ENCODE results near the gene NOP53.
"Not testable (repeated sequence)": the region's sequence is repeated elsewhere in the genome, so short reads cannot be mapped to it uniquely, and the experiment has no call there.

Gene NOP53

DNA sequence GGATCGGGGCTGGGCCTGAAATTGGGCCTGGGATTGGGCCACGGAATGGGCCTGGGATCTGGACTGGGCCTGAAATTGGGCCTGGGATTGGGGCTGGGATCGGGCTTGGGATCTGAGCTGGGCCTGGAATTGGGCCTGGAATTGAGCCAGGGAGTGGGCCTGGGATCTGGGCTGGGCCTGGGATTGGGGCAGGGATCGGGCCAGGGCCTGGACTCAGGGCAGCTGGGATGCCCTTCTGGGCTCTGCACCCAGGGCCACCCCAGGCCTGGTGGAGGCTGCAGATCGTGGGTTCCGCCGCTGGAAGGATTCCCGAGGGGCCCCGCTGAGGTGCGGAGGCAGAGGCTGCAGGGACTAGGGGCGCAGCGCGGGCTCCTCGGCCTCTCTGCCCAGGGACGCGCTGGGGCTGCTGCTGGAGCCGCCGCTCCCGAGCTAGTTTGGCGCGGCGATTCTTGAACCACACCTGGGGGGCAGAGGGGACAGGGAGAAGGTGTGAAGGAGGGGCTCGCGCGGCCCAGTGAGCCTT is 57.2 kb downstream of the NOP53 start:
- no peak for DNase-seq (ENCODE audit: low spot score)
- TF ChIP-seq, protein P1, sequence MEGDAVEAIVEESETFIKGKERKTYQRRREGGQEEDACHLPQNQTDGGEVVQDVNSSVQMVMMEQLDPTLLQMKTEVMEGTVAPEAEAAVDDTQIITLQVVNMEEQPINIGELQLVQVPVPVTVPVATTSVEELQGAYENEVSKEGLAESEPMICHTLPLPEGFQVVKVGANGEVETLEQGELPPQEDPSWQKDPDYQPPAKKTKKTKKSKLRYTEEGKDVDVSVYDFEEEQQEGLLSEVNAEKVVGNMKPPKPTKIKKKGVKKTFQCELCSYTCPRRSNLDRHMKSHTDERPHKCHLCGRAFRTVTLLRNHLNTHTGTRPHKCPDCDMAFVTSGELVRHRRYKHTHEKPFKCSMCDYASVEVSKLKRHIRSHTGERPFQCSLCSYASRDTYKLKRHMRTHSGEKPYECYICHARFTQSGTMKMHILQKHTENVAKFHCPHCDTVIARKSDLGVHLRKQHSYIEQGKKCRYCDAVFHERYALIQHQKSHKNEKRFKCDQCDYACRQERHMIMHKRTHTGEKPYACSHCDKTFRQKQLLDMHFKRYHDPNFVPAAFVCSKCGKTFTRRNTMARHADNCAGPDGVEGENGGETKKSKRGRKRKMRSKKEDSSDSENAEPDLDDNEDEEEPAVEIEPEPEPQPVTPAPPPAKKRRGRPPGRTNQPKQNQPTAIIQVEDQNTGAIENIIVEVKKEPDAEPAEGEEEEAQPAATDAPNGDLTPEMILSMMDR (IDR thresholded peaks at IDR 0.05; ENCODE audit: extremely low read depth, missing control alignments) = no peak

DNA sequence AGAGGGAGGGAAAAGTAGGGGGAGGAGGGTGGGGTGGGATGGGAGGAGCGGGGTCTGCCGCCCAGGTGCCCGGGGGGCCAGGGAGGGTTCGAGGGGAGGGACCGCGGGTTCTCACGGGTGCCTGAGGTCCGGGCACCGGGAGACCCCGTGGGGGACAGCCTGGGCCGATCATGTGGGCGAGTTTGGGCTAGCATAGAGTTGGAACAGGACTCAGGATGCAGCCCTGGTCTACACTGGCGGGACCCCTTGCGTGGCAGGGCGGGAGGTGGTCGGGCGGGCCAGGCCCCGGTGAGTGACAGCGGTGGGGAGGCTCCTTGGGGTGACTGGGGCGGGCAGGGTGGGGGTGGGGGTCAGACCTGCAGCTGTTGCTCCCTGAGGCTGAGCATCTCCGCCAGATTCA is 57.8 kb downstream of the NOP53 start:
- DNase-seq (ENCODE audit: low spot score) = not testable (repeated sequence)

DNA sequence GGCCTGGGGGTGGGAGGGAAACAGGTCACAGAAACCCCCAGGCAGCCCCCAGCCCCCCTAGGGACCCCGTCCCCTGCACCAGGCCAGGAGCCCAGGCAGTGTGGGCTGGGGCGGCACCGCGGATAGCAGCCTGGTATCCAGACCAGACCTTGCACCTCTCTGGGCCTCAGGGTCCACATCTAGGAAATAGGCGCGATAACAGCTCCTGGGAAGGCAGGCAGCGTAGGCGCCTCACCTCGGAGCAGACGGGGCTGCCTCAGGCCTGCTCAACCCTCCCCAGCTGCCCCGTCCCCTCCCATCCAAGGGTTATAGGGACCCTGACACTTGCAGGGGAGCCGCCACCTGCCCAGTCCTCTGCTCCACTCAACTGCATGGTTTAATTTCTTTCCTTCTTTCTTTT is 58.3 kb downstream of the NOP53 start:
- DNase-seq (ENCODE audit: low spot score) = not testable (repeated sequence)

DNA sequence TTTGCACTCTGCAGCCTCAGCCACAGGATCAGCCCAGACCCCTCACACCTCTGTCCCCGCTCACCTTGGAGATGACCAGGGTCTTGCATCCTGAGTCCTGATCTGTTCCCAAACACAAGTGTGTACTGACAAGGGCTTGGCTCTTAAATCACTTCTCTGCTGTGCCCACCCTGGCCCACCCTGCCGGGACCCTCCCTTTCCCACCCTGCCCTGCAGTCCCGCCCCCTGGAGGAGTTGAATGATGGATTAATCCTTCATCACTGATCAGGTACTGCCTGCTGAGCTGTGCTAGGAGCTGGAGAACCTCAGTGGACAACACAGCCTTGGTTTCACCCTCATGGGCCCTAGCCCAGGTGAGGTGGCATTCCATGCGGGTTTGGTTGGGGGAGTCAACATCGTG is 59.1 kb downstream of the NOP53 start, which contains the start of gene TPRX1:
Gene TPRX1, minus strand, starts transcription at position 101 of the 400 bp plus-strand sequence. Its CDS starts 12 bp downstream, at position 89.
- DNase-seq (ENCODE audit: low spot score) = not testable (repeated sequence)

DNA sequence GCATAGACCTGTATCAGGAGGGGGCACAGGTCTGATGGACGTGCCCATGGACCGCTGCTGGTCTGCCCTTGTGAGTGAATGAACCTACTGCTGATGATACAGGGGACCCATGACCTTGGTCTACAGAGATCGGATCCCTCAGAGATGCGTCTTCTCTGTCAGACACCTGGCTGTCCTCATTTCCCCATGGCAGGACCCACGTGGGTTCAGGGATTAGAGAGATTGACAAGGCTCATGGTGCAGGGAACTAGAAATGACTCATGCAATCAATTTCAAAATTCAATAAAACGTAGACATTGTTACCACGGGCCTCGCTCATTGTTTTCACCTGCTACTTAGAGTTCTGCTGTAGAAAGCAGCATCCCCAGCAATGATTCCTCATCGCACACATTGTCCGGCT is 60.0 kb downstream of the NOP53 start:
- DNase-seq (ENCODE audit: low spot score) = no peak
- TF ChIP-seq, protein P1 (IDR thresholded peaks at IDR 0.05; ENCODE audit: extremely low read depth, missing control alignments) = no peak

DNA sequence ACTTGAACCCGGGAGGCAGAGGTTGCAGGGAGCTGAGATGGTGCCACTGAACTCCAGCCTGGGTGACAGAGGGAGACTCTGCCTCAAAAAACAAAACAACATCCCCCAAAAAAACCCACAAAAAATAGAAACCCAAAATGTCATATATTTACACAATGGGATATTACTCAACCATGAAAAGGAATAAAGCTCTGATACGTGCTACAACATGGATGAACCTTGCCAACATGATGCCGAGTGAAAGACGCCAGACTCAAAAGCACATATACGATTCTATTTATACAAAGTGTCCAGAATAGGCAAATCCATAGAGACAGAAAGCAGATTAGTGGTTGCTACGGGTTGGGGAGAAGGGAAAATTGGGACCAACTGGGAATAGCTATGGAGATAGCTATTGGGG is 61.1 kb downstream of the NOP53 start:
- no peak for DNase-seq (ENCODE audit: low spot score)
- TF ChIP-seq, protein P1 (IDR thresholded peaks at IDR 0.05; ENCODE audit: extremely low read depth, missing control alignments) = no peak

Data from GM20000 (cell line).